ENCODE measurements around the gene HNRNPA1.
"Not testable (repeated sequence)": the region's sequence is repeated elsewhere in the genome, so short reads cannot be mapped to it uniquely, and the experiment has no call there.

HNRNPA1 gene

GRCh38 chr12:54280468-54281260 lies at the start of gene HNRNPA1:
HNRNPA1 (plus strand) TSS chr12:54280726; CDS start chr12:54280808, 82 bp downstream.
- no peaks in the 10 kb centered on the region for H3K27me3 ChIP-seq (ENCODE audit: insufficient read depth, insufficient read length)
- H3K9me3 ChIP-seq (ENCODE audit: insufficient read depth, low read length) = no peaks in the 10 kb centered on the region
- no peak for TF ChIP-seq SUZ12 (IDR thresholded peaks at IDR 0.05; ENCODE audit: extremely low read depth, insufficient read depth, insufficient read length)
- TF ChIP-seq YY1 (IDR thresholded peaks at IDR 0.05; ENCODE audit: insufficient read depth, insufficient read length) = peak; percentile 77
- DNase-seq (ENCODE audit: low read depth, low spot score) = peak; percentile 99
- peaks cover 2% of the 10 kb centered on the region for H3K4me1 ChIP-seq (ENCODE audit: insufficient read depth, insufficient read length)
- peaks cover 67% of the 10 kb centered on the region for H3K36me3 ChIP-seq (ENCODE audit: insufficient read depth, insufficient read length, low read length)
- peak within 1 kb of the TSS; percentile 99 for H3K9ac ChIP-seq (ENCODE audit: insufficient read length, low read depth)
- H3K4me3 ChIP-seq (ENCODE audit: insufficient read length, low read depth) = peak within 1 kb of the TSS; percentile 98

- not testable (repeated sequence) for H3K9me3 ChIP-seq (ENCODE audit: insufficient read depth, low read length); H3K9ac ChIP-seq (ENCODE audit: insufficient read length, low read depth); H3K27me3 ChIP-seq (ENCODE audit: insufficient read depth, insufficient read length); H3K4me3 ChIP-seq (ENCODE audit: insufficient read length, low read depth); H3K4me1 ChIP-seq (ENCODE audit: insufficient read depth, insufficient read length); DNase-seq (ENCODE audit: low read depth, low spot score)
- H3K36me3 ChIP-seq (ENCODE audit: insufficient read depth, insufficient read length, low read length) = peaks cover 19% of the 10 kb centered on the region
These were observed 49.3 kb upstream of the HNRNPA1 start for GRCh38 chr12:54231269-54231668.

GRCh38 chr12:54232790-54233189 lies 47.7 kb upstream of the HNRNPA1 start:
- no peak for TF ChIP-seq SUZ12 (IDR thresholded peaks at IDR 0.05; ENCODE audit: extremely low read depth, insufficient read depth, insufficient read length)
- no peak for TF ChIP-seq YY1 (IDR thresholded peaks at IDR 0.05; ENCODE audit: insufficient read depth, insufficient read length)
- TF ChIP-seq ZNF274 (IDR thresholded peaks at IDR 0.05; ENCODE audit: low read depth, low read length) = no peak
- Histone ChIP-seq H3K27me3 (ENCODE audit: insufficient read depth, insufficient read length) (no peaks in the 10 kb centered on the region), H3K9ac (ENCODE audit: insufficient read length, low read depth) (no peak overlapping the region), H3K36me3 (ENCODE audit: insufficient read depth, insufficient read length, low read length) (peaks cover 30% of the 10 kb centered on the region), H3K4me3 (ENCODE audit: insufficient read length, low read depth) (no peak overlapping the region), H3K4me1 (ENCODE audit: insufficient read depth, insufficient read length) (peaks cover 4% of the 10 kb centered on the region), H3K9me3 (ENCODE audit: insufficient read depth, low read length) (no peaks in the 10 kb centered on the region)
- DNase-seq (ENCODE audit: low read depth, low spot score) = no peak

GRCh38 chr12:54238531-54238930 lies 42.0 kb upstream of the HNRNPA1 start:
- Histone ChIP-seq H3K9me3 (ENCODE audit: insufficient read depth, low read length) (no peaks in the 10 kb centered on the region), H3K4me3 (ENCODE audit: insufficient read length, low read depth) (no peak overlapping the region), H3K27me3 (ENCODE audit: insufficient read depth, insufficient read length) (no peaks in the 10 kb centered on the region), H3K4me1 (ENCODE audit: insufficient read depth, insufficient read length) (no peaks in the 10 kb centered on the region), H3K36me3 (ENCODE audit: insufficient read depth, insufficient read length, low read length) (peaks cover 63% of the 10 kb centered on the region), H3K9ac (ENCODE audit: insufficient read length, low read depth) (no peak overlapping the region)
- no peak for DNase-seq (ENCODE audit: low read depth, low spot score)
- no peak for TF ChIP-seq ZNF274 (IDR thresholded peaks at IDR 0.05; ENCODE audit: low read depth, low read length)
- no peak for TF ChIP-seq YY1 (IDR thresholded peaks at IDR 0.05; ENCODE audit: insufficient read depth, insufficient read length)

GRCh38 chr12:54239620-54240019 lies 40.9 kb upstream of the HNRNPA1 start:
- TF ChIP-seq YY1 (IDR thresholded peaks at IDR 0.05; ENCODE audit: insufficient read depth, insufficient read length) (no peak), ZNF274 (IDR thresholded peaks at IDR 0.05; ENCODE audit: low read depth, low read length) (no peak), SUZ12 (IDR thresholded peaks at IDR 0.05; ENCODE audit: extremely low read depth, insufficient read depth, insufficient read length) (no peak)
- no peaks in the 10 kb centered on the region for H3K9me3 ChIP-seq (ENCODE audit: insufficient read depth, low read length)
- no peaks in the 10 kb centered on the region for H3K27me3 ChIP-seq (ENCODE audit: insufficient read depth, insufficient read length)
- peaks cover 70% of the 10 kb centered on the region for H3K36me3 ChIP-seq (ENCODE audit: insufficient read depth, insufficient read length, low read length)
- no peak overlapping the region for H3K9ac ChIP-seq (ENCODE audit: insufficient read length, low read depth)
- DNase-seq (ENCODE audit: low read depth, low spot score) = no peak
- H3K4me3 ChIP-seq (ENCODE audit: insufficient read length, low read depth) = no peak overlapping the region
- H3K4me1 ChIP-seq (ENCODE audit: insufficient read depth, insufficient read length) = no peaks in the 10 kb centered on the region

GRCh38 chr12:54240129-54240528 lies 40.4 kb upstream of the HNRNPA1 start:
- Histone ChIP-seq H3K27me3 (ENCODE audit: insufficient read depth, insufficient read length) (no peaks in the 10 kb centered on the region), H3K4me3 (ENCODE audit: insufficient read length, low read depth) (no peak overlapping the region), H3K4me1 (ENCODE audit: insufficient read depth, insufficient read length) (no peaks in the 10 kb centered on the region), H3K36me3 (ENCODE audit: insufficient read depth, insufficient read length, low read length) (peaks cover 76% of the 10 kb centered on the region), H3K9ac (ENCODE audit: insufficient read length, low read depth) (no peak overlapping the region), H3K9me3 (ENCODE audit: insufficient read depth, low read length) (no peaks in the 10 kb centered on the region)
- no peak for DNase-seq (ENCODE audit: low read depth, low spot score)
- TF ChIP-seq SUZ12 (IDR thresholded peaks at IDR 0.05; ENCODE audit: extremely low read depth, insufficient read depth, insufficient read length) = no peak
- TF ChIP-seq ZNF274 (IDR thresholded peaks at IDR 0.05; ENCODE audit: low read depth, low read length) = no peak
- no peak for TF ChIP-seq YY1 (IDR thresholded peaks at IDR 0.05; ENCODE audit: insufficient read depth, insufficient read length)

GRCh38 chr12:54240971-54241588 lies 39.4 kb upstream of the HNRNPA1 start:
- no peaks in the 10 kb centered on the region for H3K9me3 ChIP-seq (ENCODE audit: insufficient read depth, low read length)
- no peak overlapping the region for H3K9ac ChIP-seq (ENCODE audit: insufficient read length, low read depth)
- peaks cover 79% of the 10 kb centered on the region for H3K36me3 ChIP-seq (ENCODE audit: insufficient read depth, insufficient read length, low read length)
- H3K4me1 ChIP-seq (ENCODE audit: insufficient read depth, insufficient read length) = no peaks in the 10 kb centered on the region
- no peak for DNase-seq (ENCODE audit: low read depth, low spot score)
- H3K27me3 ChIP-seq (ENCODE audit: insufficient read depth, insufficient read length) = no peaks in the 10 kb centered on the region
- no peak for TF ChIP-seq ZNF274 (IDR thresholded peaks at IDR 0.05; ENCODE audit: low read depth, low read length)
- TF ChIP-seq SUZ12 (IDR thresholded peaks at IDR 0.05; ENCODE audit: extremely low read depth, insufficient read depth, insufficient read length) = no peak
- TF ChIP-seq YY1 (IDR thresholded peaks at IDR 0.05; ENCODE audit: insufficient read depth, insufficient read length) = no peak
- H3K4me3 ChIP-seq (ENCODE audit: insufficient read length, low read depth) = no peak overlapping the region
